Vagina (tissue), 2 donors: ENCODE data around the gene NAPEPLD.
"Not testable (repeated sequence)": the region's sequence is repeated elsewhere in the genome, so short reads cannot be mapped to it uniquely, and the experiment has no call there.

Source experiments
- POLR2A ChIP-seq, 2 donors: fragments of 450-650 bp; IDR thresholded peaks; one replicate each; pipeline ENCODE4 v1.6.1; 2017; ENCODE audit warnings: antibody characterized with exemption in 2 of 2, mild to moderate bottlenecking in 2 of 2, moderate library complexity in 2 of 2
- POLR2AphosphoS5 ChIP-seq, 2 donors: sonication (generic); formaldehyde crosslinking; IDR thresholded peaks; one replicate each; pipeline ENCODE4 v1.9.0; 2017; ENCODE audit warnings: antibody characterized with exemption in 2 of 2, mild to moderate bottlenecking in 2 of 2, low read depth in 1 of 2; ENCODE audit not compliant: insufficient read depth in 1 of 2
- TF ChIP-seq, protein P1 (sequence below), 3 experiments: fragments of 450-650 bp in 2 of 3; fragments of 200-600 bp in 1 of 3; sonication (generic) in 1 of 3; IDR thresholded peaks; one replicate each; pipeline ENCODE4 v1.5.1; 2017 to 2019; ENCODE audit warnings: antibody characterized with exemption in 3 of 3, mild to moderate bottlenecking in 2 of 3, moderate library complexity in 2 of 3

- TF ChIP-seq, protein P1, sequence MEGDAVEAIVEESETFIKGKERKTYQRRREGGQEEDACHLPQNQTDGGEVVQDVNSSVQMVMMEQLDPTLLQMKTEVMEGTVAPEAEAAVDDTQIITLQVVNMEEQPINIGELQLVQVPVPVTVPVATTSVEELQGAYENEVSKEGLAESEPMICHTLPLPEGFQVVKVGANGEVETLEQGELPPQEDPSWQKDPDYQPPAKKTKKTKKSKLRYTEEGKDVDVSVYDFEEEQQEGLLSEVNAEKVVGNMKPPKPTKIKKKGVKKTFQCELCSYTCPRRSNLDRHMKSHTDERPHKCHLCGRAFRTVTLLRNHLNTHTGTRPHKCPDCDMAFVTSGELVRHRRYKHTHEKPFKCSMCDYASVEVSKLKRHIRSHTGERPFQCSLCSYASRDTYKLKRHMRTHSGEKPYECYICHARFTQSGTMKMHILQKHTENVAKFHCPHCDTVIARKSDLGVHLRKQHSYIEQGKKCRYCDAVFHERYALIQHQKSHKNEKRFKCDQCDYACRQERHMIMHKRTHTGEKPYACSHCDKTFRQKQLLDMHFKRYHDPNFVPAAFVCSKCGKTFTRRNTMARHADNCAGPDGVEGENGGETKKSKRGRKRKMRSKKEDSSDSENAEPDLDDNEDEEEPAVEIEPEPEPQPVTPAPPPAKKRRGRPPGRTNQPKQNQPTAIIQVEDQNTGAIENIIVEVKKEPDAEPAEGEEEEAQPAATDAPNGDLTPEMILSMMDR (IDR thresholded peaks at IDR 0.05), result not testable (repeated sequence)
- not testable (repeated sequence) for TF ChIP-seq POLR2A (IDR thresholded peaks at IDR 0.05); POLR2AphosphoS5 (IDR thresholded peaks at IDR 0.05; ENCODE audit: insufficient read depth in 1 of 2, low read depth in 1 of 2)
Measured at GRCh38 chr7:103155331-103156024, 6.6 kb upstream of the NAPEPLD start.
